LNCAP (cell line): Measurements from ENCODE around the gene LRRC23.

ENCODE experiments used
- CTCF ChIP-seq: fragments of 450-650 bp; IDR thresholded peaks from 2 replicates; pipeline ENCODE4 v1.5.1; 2017; ENCODE audit warnings: mild to moderate bottlenecking

LRRC23 gene

GRCh38 chr12:6921996-6922946 lies 17.6 kb downstream of the LRRC23 start:
- no peak for TF ChIP-seq CTCF

DNA sequence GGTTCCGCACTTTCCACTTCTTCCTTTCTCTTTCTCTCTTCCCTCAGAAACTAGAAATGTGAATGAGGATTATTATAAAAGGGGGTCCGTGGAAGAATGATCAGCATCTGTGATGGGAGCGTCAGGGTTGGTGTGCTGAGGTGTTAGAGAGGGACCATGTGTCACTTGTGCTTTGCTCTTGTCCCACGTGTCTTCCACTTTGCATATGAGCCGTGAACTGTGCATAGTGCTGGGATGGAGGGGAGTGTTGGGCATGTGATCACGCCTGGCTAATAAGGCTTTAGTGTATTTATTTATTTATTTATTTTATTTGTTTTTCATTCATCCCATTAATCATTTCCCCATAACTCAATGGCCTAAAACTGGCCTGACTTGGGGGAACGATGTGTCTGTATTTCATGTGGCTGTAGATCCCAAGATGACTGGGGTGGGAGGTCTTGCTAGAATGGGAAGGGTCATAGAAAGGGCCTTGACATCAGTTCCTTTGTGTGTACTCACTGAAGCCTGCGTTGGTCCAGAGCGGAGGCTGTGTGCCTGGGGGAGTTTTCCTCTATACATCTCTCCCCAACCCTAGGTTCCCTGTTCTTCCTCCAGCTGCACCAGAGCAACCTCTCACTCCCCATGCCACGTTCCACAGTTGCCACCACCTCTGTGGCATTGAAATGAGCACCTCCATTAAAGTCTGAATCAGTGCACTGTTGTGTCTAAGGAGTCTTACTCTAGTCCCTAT lies 18.5 kb downstream of the LRRC23 start:
- no peak for TF ChIP-seq CTCF

- no peak for TF ChIP-seq CTCF
These were observed 19.2 kb downstream of the LRRC23 start for GRCh38 chr12:6923851-6924250.

- no peak for TF ChIP-seq CTCF
These were observed 20.6 kb downstream of the LRRC23 start for GRCh38 chr12:6925239-6925539.

GRCh38 chr12:6925540-6926279 lies 21.1 kb downstream of the LRRC23 start:
- no peak for TF ChIP-seq CTCF

DNA sequence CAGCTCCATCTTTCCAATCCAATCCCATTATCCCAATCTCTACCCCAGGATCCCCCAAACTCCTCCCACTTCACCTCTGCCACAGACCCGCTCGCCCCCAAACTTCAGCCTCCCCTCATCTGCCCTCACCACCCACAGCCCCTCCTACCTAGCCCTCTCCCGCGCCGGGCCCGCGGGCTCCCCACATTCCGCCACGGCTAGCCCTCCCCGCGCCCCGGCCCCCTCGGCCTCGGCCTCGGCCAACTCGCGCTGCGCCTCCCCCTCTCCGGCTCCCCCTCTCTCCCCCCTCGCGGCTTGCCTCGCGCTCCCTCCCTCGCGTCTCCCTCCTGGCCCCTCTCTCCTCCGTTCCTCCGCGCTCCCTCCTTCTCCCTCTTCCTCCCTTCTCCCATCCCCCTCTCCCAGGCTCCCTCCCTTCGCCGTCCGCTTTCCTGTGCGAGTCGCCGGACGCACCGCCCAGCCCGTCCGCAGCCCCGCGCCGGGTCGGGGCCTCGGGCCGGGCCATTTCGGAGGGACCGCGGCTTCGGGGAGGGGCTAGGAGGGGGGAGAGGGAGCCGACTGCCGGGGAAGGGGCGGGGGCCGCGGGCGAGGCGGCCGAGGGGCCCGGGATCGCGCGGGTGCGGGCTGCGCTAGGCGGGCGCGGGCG lies 22.9 kb downstream of the LRRC23 start, which contains the start of gene ATN1:
Gene ATN1 (plus strand): TSS at position 581 of the 643 bp plus-strand sequence. CDS start 6,043 bp downstream, outside the sequence.
- no peak for TF ChIP-seq CTCF
